T-helper 1 cell treated with Interleukin-12 subunit alpha and Interleukin-12 subunit beta and Interleukin-4 antibody, amounts not matched to agents 30 μg/mL and 1 μg/mL, for 36 hours (primary cell): ENCODE data around the gene STX16.
"Not testable (repeated sequence)": the region's sequence is repeated elsewhere in the genome, so short reads cannot be mapped to it uniquely, and the experiment has no call there.

ENCODE experiments used
- H3K27ac Mint-ChIP-seq: one replicate; pipeline ENCODE4 v1.8.0; 2021; ENCODE audit warnings: mild to moderate bottlenecking, mixed read lengths
- H3K27me3 Mint-ChIP-seq: one replicate; pipeline ENCODE4 v1.8.0; 2021; ENCODE audit warnings: low read depth, mixed read lengths
- H3K36me3 Mint-ChIP-seq: one replicate; pipeline ENCODE4 v1.8.0; 2021; ENCODE audit warnings: low read depth, mixed read lengths
- H3K4me1 Mint-ChIP-seq: one replicate; pipeline ENCODE4 v1.8.0; 2021; ENCODE audit warnings: low read depth, mixed read lengths
- H3K4me3 Mint-ChIP-seq: one replicate; pipeline ENCODE4 v1.8.0; 2021; ENCODE audit warnings: mild to moderate bottlenecking, moderate library complexity, mixed read lengths
- H3K9me3 Mint-ChIP-seq: one replicate; pipeline ENCODE4 v1.8.0; 2021; ENCODE audit warnings: mixed read lengths

Gene STX16

DNA sequence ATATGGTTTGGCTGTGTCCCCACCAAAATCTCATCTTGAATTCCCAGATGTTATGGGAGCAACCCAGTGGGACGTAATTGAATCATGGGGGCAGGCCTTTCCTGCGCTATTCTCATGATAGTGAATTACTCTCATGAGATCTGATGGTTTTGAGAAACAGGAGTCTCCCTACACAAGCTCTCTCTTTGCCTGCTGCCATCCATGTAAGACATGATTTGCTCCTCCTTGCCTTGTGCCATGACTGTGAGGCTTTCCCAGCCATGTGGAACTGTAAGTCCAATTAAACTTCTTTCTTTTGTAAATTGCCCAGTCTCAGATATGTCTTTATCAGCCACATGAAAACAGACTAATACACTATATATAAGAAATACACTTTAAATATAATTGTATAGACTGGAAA is 75.1 kb downstream of the STX16 start:
- not testable (repeated sequence) for H3K36me3 Mint-ChIP-seq, H3K4me3 Mint-ChIP-seq, H3K9me3 Mint-ChIP-seq, H3K4me1 Mint-ChIP-seq, H3K27ac Mint-ChIP-seq
- H3K27me3 Mint-ChIP-seq: peaks cover 60% of the 10 kb centered on the region
